HepG2 (cell line): ENCODE data around the gene CPB2.

ENCODE experiments used
- DNMT1 ChIP-seq: sonication (generic); formaldehyde crosslinking; IDR thresholded peaks from 2 replicates; pipeline ENCODE4 v1.5.1; 2020; ENCODE audit warnings: mild to moderate bottlenecking, missing genetic modification reagents
- FIP1L1 ChIP-seq: fragments of 200-400 bp; formaldehyde crosslinking; IDR thresholded peaks from 2 replicates; pipeline ENCODE4 v1.6.1; 2018; ENCODE audit warnings: low read depth, mild to moderate bottlenecking, low read length, moderate library complexity, borderline replicate concordance; ENCODE audit not compliant: insufficient read depth
- PAWR ChIP-seq: sonication (generic); formaldehyde crosslinking; IDR thresholded peaks from 2 replicates; pipeline ENCODE4 v1.4.0; 2020; ENCODE audit warnings: missing genetic modification reagents, mild to moderate bottlenecking, borderline replicate concordance
- POLR2A ChIP-seq, 2 experiments: IDR thresholded peaks; 2 replicates each; pipeline ENCODE4 v1.6.1; 2011; ENCODE audit warnings: low read depth in 2 of 2, low read length in 2 of 2, mild to moderate bottlenecking in 1 of 2, moderate library complexity in 1 of 2; ENCODE audit not compliant: insufficient read depth in 1 of 2
- REST ChIP-seq, 2 experiments: IDR thresholded peaks; 2 replicates each; pipeline ENCODE4 v1.6.1; 2011 to 2012; ENCODE audit warnings: low read length in 2 of 2, borderline replicate concordance in 1 of 2, low read depth in 1 of 2, mild to moderate bottlenecking in 1 of 2, moderate library complexity in 1 of 2
- ZNF577 ChIP-seq: sonication (generic); formaldehyde crosslinking; IDR thresholded peaks from 2 replicates; pipeline ENCODE4 v1.4.0; 2020; ENCODE audit warnings: mild to moderate bottlenecking, low read depth, missing genetic modification reagents, borderline replicate concordance
- TF ChIP-seq, protein P1 (sequence below), 2 experiments: sonication (generic) in 1 of 2; formaldehyde crosslinking in 1 of 2; IDR thresholded peaks; 2 replicates each; pipeline versions ENCODE4 v1.5.1 to v1.6.1; 2011 to 2020; ENCODE audit warnings: borderline replicate concordance in 1 of 2, low read depth in 1 of 2, low read length in 1 of 2, mild to moderate bottlenecking in 1 of 2, missing genetic modification reagents in 1 of 2, moderate library complexity in 1 of 2

DNA sequence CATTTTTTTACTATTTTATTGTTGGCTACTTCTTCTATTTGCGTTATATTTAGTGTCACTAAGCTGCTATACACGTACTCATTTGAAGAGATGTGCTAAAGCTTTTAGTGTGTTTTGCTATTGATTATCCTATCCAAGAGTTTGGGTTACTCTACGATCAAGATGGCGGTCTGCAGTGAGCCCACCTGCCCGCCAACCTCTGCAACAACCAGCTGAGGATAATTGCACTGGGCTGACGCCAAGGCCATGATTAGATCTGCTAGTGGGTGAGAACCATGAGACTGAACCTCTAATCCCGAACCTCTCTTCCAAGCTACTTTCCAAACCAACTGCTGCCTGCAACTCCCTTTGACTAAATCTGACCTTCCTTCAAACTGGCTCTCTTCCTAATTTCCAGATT is 1.8 kb downstream of the CPB2 start:
- no peak for TF ChIP-seq PAWR (CRISPR knock-in tag)
- no peak for TF ChIP-seq DNMT1 (CRISPR knock-in tag)
- TF ChIP-seq REST (IDR thresholded peaks at IDR 0.05; ENCODE audit: borderline replicate concordance in 1 of 2, low read depth in 1 of 2, low read length in 2 of 2), result no peak
- TF ChIP-seq, protein P1, sequence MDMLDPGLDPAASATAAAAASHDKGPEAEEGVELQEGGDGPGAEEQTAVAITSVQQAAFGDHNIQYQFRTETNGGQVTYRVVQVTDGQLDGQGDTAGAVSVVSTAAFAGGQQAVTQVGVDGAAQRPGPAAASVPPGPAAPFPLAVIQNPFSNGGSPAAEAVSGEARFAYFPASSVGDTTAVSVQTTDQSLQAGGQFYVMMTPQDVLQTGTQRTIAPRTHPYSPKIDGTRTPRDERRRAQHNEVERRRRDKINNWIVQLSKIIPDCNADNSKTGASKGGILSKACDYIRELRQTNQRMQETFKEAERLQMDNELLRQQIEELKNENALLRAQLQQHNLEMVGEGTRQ (IDR thresholded peaks at IDR 0.05; ENCODE audit: low read depth, low read length), result no peak
- TF ChIP-seq, protein P1 (CRISPR knock-in tag; IDR thresholded peaks at IDR 0.05; ENCODE audit: borderline replicate concordance), result no peak
- TF ChIP-seq POLR2A (IDR thresholded peaks at IDR 0.05; ENCODE audit: insufficient read depth in 1 of 2, low read depth in 2 of 2, low read length in 2 of 2), result no peak
- no peak for TF ChIP-seq ZNF577 (CRISPR knock-in tag)
- no peak for TF ChIP-seq FIP1L1
